HG03520 (cell line): ENCODE measurements around the gene MORN1.

Experiments used
- ATAC-seq: cut with Tn5 transposase; IDR thresholded peaks from one replicate; pipeline ENCODE4 v1.9.1; 2021; ENCODE audit warnings: mild to moderate bottlenecking, moderate library complexity; ENCODE audit not compliant: unreplicated experiment

The MORN1 gene

GRCh38 chr1:2282556-2283270 lies 108.6 kb downstream of the MORN1 start:
- ATAC-seq: no peak

GRCh38 chr1:2279817-2280216 lies 111.5 kb downstream of the MORN1 start:
- ATAC-seq: no peak

- no peak for ATAC-seq
These were observed 112.1 kb downstream of the MORN1 start for GRCh38 chr1:2279210-2279639.

GRCh38 chr1:2278591-2279209 lies 112.7 kb downstream of the MORN1 start:
- no peak for ATAC-seq

GRCh38 chr1:2277741-2278488 lies 113.4 kb downstream of the MORN1 start:
- ATAC-seq: no peak

GRCh38 chr1:2276803-2277580 lies 114.4 kb downstream of the MORN1 start:
- ATAC-seq: no peak

GRCh38 chr1:2275796-2276536 lies 115.4 kb downstream of the MORN1 start:
- no peak for ATAC-seq

- no peak for ATAC-seq
These were observed 116.4 kb downstream of the MORN1 start for GRCh38 chr1:2274929-2275475.

- ATAC-seq: no peak
These were observed 117.0 kb downstream of the MORN1 start for GRCh38 chr1:2274231-2274928.

- ATAC-seq: no peak
These were observed 117.8 kb downstream of the MORN1 start for GRCh38 chr1:2273401-2274090.

GRCh38 chr1:2272686-2273400 lies 118.5 kb downstream of the MORN1 start:
- no peak for ATAC-seq

GRCh38 chr1:2271841-2272655 lies 119.3 kb downstream of the MORN1 start:
- no peak for ATAC-seq
